ENCODE results near the gene IDUA.
"Not testable (repeated sequence)": the region's sequence is repeated elsewhere in the genome, so short reads cannot be mapped to it uniquely, and the experiment has no call there.

The IDUA gene

GRCh38 chr4:986879-987623, at the start of gene IDUA:
TSS of gene IDUA (plus strand) at chr4:987044. CDS start at chr4:987085, 41 bp downstream.
- peak within 1 kb of the TSS; percentile 64 to 74 for H3K27ac Mint-ChIP-seq
- H3K27me3 Mint-ChIP-seq = no peaks in the 10 kb centered on the region
- peak; percentile 86 to 89 for DNase-seq
- H3K9me3 Mint-ChIP-seq = no peaks in the 10 kb centered on the region
- H3K4me3 Mint-ChIP-seq = peak within 1 kb of the TSS; percentile 91 to 96
- ATAC-seq = peak; percentile 89
- peaks cover 29% of the 10 kb centered on the region for H3K4me1 Mint-ChIP-seq

- not testable (repeated sequence) for H3K9me3 Mint-ChIP-seq, ATAC-seq, H3K4me3 Mint-ChIP-seq, H3K27ac Mint-ChIP-seq, DNase-seq, H3K27me3 Mint-ChIP-seq
- H3K4me1 Mint-ChIP-seq = peaks cover 12% of the 10 kb centered on the region
Measured at GRCh38 chr4:939508-939907, 47.3 kb upstream of the IDUA start.

- H3K9me3 Mint-ChIP-seq = no peaks in the 10 kb centered on the region
- H3K4me3 Mint-ChIP-seq = no peak overlapping the region
- H3K4me1 Mint-ChIP-seq = peaks cover 21% of the 10 kb centered on the region
- DNase-seq = no peak
- H3K27me3 Mint-ChIP-seq = no peaks in the 10 kb centered on the region
- H3K27ac Mint-ChIP-seq = peak overlapping the region in 1 of 2 donors; percentile 88
- no peak for ATAC-seq
Measured at GRCh38 chr4:945274-946102, 41.4 kb upstream of the IDUA start.

GRCh38 chr4:946103-946450, 40.8 kb upstream of the IDUA start:
- H3K4me1 Mint-ChIP-seq = peaks cover 21% of the 10 kb centered on the region
- no peaks in the 10 kb centered on the region for H3K9me3 Mint-ChIP-seq
- DNase-seq (no peak), ATAC-seq (no peak)
- H3K27ac Mint-ChIP-seq = peak overlapping the region in 1 of 2 donors; percentile 88
- H3K4me3 Mint-ChIP-seq = no peak overlapping the region
- no peaks in the 10 kb centered on the region for H3K27me3 Mint-ChIP-seq

GRCh38 chr4:946517-947471, 40.0 kb upstream of the IDUA start:
- DNase-seq (no peak), ATAC-seq (no peak)
- no peaks in the 10 kb centered on the region for H3K27me3 Mint-ChIP-seq
- peaks cover 21% of the 10 kb centered on the region for H3K4me1 Mint-ChIP-seq
- no peaks in the 10 kb centered on the region for H3K9me3 Mint-ChIP-seq
- H3K27ac Mint-ChIP-seq = peak overlapping the region in 1 of 2 donors; percentile 71
- no peak overlapping the region for H3K4me3 Mint-ChIP-seq

- no peak for ATAC-seq
- H3K9me3 Mint-ChIP-seq = no peaks in the 10 kb centered on the region
Measured at GRCh38 chr4:947491-947971, 39.3 kb upstream of the IDUA start.

GRCh38 chr4:948101-948935, 38.5 kb upstream of the IDUA start:
- Mint-ChIP-seq H3K27me3 (no peaks in the 10 kb centered on the region), H3K4me1 (peaks cover 21% of the 10 kb centered on the region), H3K4me3 (no peak overlapping the region), H3K9me3 (no peaks in the 10 kb centered on the region), H3K27ac (peak overlapping the region in 1 of 2 donors; percentile 91)
- ATAC-seq (no peak), DNase-seq (no peak)

More at GRCh38 chr4:947491-947971, 39.3 kb upstream of the IDUA start:
- Mint-ChIP-seq H3K27me3 (no peaks in the 10 kb centered on the region), H3K4me1 (peaks cover 21% of the 10 kb centered on the region), H3K27ac (no peak overlapping the region), H3K4me3 (no peak overlapping the region)
- no peak for DNase-seq

- ATAC-seq (no peak), DNase-seq (no peak)
- peaks cover 21% of the 10 kb centered on the region for H3K4me1 Mint-ChIP-seq
- no peaks in the 10 kb centered on the region for H3K9me3 Mint-ChIP-seq
- H3K27ac Mint-ChIP-seq = peak overlapping the region in 1 of 2 donors; percentile 91
- no peak overlapping the region for H3K4me3 Mint-ChIP-seq
- H3K27me3 Mint-ChIP-seq = no peaks in the 10 kb centered on the region
Measured at GRCh38 chr4:948936-949300, 37.9 kb upstream of the IDUA start.

- no peak for ATAC-seq
- no peak overlapping the region for H3K27ac Mint-ChIP-seq
- H3K4me1 Mint-ChIP-seq = peaks cover 21% of the 10 kb centered on the region
- H3K9me3 Mint-ChIP-seq = no peaks in the 10 kb centered on the region
- DNase-seq = no peak
- no peaks in the 10 kb centered on the region for H3K27me3 Mint-ChIP-seq
- H3K4me3 Mint-ChIP-seq = no peak overlapping the region
Measured at GRCh38 chr4:949656-950055, 37.2 kb upstream of the IDUA start.

- Mint-ChIP-seq H3K27ac (peak overlapping the region in 1 of 2 donors; percentile 89), H3K4me1 (peaks cover 17% of the 10 kb centered on the region), H3K9me3 (no peaks in the 10 kb centered on the region), H3K4me3 (no peak overlapping the region), H3K27me3 (no peaks in the 10 kb centered on the region)
- no peak for ATAC-seq
- no peak for DNase-seq
Measured at GRCh38 chr4:950136-951020, 36.5 kb upstream of the IDUA start.

- no peak for ATAC-seq
- no peaks in the 10 kb centered on the region for H3K27me3 Mint-ChIP-seq
- H3K27ac Mint-ChIP-seq = peak overlapping the region in 1 of 2 donors; percentile 42
- H3K4me1 Mint-ChIP-seq = peaks cover 9% of the 10 kb centered on the region
- DNase-seq = no peak
- no peak overlapping the region for H3K4me3 Mint-ChIP-seq
- no peaks in the 10 kb centered on the region for H3K9me3 Mint-ChIP-seq
Measured at GRCh38 chr4:951186-951585, 35.7 kb upstream of the IDUA start.

- no peak for DNase-seq
- H3K4me1 Mint-ChIP-seq = peaks cover 2% of the 10 kb centered on the region
- peak; percentile 11 for ATAC-seq
- peak overlapping the region; percentile 23 to 85 for H3K27ac Mint-ChIP-seq
- H3K27me3 Mint-ChIP-seq = no peaks in the 10 kb centered on the region
- no peaks in the 10 kb centered on the region for H3K9me3 Mint-ChIP-seq
- no peak overlapping the region for H3K4me3 Mint-ChIP-seq
Measured at GRCh38 chr4:951594-952468, 35.0 kb upstream of the IDUA start.
